Medulla oblongata (tissue), 1 donor: ENCODE measurements around the gene TCF20.

Experiments
- DNase-seq: peaks from one replicate; pipeline ENCODE4 v3.0.0-alpha.2; 2015; ENCODE audit errors: extremely low spot score

The TCF20 gene

DNA sequence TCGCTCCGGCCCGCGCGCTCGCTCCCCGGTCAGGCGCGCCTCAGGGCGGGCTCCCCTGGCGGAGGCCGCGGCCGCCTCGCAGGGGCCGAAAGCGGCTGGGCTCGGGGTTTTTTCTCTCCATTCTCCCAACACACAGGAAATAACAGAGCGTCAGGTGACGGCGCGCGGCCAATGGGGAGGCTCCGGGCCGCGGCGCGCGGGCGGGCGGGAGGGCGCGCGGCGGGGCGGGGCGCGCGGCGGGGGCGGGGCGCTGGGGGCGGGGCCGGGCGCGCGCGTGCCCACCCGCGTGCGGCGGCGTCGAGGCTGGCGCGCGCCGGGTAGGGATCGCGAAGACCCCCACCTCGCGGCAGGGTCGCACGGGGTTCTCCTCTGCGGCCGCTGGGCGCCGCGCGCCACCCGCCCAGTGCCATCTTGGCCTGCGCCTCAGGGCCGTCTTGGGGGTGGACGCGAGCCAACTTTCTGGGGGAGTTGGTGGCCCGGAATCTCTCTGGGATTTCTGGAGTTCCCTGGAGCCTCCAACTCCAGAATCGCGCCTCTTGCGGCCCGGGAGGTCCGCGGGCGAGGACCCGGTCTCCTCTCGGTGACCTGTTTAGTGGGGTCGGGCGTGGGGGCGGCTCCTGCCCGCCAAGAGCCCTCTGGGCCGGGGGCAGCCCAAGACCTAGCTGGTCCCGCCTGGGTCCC, at the start of gene TCF20:
Gene TCF20, minus strand, starts transcription at position 144 of the 681 bp plus-strand sequence. CDS start 55,348 bp downstream, outside the sequence.
- peak; percentile 82 for DNase-seq

DNA sequence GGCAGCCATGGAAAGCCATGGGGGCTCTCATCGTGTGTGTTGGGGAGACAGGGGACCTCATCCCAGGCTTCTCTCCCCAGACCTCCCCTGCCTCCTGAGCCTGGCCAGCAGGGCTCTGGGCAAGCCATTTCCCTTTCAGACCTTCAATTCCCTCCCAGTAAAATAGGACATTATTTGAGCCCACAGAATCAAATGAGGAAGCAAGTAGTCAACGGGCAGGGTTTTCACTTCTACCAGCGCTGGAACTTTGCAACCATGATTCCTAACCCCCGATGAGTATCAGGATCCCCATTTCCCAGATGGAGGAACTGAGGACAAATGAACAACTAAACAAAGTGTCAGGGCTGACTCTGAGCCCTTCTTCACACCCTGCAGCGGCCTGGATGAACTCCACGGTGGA, 48.9 kb upstream of the TCF20 start:
- no peak for DNase-seq

DNA sequence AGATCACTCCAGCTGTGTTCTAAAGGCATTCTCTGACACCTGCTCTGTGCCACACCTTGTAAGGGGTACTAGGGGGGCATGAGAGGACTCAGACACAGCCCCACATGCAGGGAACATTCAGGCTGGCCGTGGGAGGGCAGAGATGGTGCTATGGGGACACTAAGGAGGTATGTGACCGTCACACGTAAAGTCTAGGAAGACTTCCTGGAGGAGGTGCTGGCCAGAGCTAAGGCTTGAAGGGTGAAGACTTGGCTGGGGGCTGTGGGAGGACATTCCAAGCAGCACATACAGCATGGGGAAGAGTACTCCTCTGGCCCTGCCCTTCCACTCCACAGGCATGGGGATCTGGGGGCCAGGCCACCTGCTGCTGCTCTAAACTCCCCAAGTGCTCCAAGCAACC, 48.5 kb upstream of the TCF20 start:
- DNase-seq: no peak

DNA sequence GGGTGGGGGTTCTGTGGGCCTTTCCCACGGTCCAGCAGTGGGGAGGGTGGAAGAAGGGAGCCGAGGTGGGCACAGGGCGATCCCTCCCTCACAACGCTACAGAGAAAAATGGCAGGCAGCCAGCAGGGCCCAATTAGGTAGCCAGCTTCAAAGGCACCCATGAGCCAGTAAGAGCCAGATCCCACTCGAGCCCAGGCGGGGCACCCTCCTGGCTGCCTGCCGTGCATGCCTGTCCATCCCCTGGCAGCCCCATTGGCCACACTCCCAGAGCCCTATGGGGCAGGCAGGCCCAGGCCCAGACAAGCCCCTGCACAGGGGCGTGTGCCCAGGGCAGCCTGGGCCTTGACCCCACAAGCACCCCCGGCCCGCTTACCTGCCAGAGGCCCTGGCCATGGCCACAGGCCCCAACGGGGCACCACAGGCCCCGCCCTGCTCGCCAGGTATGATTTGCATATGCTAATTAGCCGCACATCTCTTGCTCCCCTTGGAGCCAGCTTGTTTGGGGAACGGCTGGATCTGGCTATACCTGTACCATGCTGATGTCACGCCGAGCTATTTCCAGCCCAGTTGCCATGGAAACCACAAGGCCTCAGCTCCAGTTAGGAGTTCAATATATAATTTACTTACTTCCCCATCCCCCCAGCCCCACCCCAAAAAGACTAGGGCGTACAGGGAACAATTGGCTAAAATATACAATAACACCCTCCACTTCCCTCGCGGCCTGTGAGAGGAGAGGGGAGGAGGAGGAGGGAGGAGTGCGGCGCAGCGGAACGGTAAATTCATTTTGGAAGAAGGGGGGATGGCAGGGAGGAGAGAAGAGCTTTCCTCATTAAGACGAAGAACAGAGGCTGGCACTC, 47.5 kb upstream of the TCF20 start:
- no peak for DNase-seq

DNA sequence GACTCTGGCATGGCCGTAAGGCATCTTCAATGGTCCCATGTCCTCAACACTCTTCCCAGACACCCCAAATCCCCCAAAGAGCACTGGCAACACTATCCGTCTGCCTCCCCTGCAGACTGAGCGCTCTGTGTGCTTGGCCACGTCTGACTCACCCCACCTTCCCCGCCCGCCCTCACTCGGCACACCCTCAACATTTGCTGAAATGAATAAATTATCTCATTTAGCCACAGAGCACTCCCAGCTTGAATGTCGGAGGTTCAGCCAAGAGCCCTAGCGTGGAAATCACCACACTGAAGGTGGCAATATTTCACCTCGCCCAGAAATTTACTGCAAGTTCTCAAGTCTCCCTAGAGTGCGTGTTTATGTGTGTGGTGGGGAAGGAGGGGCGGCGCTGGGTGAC, 46.6 kb upstream of the TCF20 start:
- DNase-seq: no peak

DNA sequence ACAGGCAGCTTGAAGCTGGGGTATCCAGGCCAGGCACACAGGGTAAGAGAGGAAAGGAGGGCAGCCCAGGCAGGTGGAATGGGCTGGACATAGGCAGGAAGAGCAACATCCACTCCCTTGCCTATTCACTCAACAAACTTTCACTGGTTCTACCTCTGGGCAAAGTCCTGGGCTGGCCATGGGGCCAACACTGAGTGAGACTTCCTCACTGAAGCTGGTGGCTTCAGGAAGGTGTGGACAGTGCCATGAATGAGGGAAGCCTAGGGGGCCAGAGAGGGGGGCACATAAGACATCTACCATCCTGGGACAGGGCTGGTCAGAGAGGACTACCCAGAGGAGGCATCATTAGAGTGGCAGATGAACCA, 44.9 kb upstream of the TCF20 start:
- no peak for DNase-seq

DNA sequence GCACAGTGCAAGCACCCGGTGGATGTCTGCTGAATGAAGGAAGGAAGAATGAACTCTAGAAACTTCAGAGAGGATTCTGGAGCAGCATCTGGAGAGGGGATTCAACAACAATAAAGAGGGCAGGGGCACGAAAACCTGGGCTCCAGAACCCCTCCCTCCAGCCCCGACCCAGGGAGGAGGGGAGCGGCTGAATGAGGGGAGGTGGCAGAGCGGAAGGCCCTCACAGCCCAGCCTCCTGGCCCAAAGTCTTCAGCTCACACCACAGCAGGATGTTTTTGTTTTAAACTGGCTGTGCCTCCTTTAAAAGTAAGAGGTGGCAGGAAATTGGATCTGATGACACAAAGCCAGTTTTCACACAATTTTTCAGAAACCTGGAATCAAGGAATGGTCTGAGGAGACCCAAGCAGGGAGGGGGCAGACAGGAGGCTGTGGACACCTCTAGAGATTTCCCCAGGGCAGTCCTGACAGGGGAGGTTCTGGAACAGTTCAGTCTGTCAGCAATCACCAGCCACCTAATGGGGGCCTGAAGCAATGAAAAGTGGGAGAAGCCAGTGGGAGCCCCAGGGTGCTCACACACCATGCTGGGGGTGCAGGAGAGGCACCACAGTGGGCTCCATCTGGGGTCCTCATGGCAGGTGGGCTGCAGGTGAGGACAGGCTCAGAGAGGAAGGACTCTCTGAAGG, 44.4 kb upstream of the TCF20 start:
- no peak for DNase-seq

DNA sequence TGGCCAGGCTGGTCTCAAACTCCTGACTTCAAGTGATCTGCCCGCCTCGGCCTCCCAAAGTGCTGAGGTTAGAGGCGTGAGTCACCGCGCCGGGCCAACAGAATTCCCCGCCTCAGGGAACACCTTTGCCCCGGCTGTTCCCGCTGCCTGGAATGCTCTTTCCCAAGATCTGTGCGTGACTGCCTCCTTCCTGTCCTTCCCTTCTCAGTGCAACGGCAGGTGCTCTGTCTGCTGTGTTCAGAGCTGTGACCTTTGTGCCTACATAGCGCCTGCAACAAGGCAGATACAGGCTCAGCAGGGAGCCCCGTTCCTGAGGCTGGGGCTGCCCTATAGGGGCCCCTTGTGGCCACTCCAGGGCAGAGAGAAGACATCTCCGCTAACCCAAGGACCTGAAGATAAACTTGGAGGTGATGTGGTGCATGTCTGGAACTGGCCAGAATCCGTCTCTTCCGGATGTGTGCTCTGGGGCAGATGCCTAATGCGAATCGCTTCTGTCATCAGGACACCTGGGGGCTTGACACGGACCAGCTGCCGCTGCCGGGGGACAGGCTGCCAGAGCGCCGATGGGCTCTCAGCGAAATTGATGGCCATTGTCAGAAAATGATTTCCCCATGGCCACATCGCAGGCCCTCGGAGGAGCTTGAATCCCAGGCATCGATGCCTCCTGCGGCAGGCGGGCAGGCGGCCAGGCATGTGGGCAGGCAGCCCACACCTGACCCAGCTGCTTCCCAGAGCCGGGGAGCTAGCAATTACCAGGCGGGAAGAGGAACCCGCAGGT, 43.5 kb upstream of the TCF20 start:
- peak; percentile 37 for DNase-seq

DNA sequence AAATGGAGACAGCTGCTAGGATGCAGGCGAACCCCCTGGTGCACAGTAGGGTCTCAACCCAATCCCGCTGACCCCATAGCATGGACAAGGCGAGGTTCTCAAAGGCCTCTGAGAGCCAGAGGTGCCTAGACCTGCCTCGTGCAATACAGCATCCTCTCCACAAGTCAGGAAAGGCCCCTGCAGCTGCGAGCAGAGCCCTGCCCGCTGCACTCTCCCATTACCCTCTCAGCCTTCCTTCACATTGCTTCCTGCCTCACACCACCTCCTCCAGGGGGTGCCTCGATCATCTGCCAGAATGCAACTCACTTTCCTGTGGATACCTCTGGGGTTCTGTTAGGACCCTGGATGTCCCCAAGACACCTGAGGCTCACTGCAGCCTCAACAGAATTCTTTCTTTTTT, 42.8 kb upstream of the TCF20 start:
- DNase-seq: no peak

DNA sequence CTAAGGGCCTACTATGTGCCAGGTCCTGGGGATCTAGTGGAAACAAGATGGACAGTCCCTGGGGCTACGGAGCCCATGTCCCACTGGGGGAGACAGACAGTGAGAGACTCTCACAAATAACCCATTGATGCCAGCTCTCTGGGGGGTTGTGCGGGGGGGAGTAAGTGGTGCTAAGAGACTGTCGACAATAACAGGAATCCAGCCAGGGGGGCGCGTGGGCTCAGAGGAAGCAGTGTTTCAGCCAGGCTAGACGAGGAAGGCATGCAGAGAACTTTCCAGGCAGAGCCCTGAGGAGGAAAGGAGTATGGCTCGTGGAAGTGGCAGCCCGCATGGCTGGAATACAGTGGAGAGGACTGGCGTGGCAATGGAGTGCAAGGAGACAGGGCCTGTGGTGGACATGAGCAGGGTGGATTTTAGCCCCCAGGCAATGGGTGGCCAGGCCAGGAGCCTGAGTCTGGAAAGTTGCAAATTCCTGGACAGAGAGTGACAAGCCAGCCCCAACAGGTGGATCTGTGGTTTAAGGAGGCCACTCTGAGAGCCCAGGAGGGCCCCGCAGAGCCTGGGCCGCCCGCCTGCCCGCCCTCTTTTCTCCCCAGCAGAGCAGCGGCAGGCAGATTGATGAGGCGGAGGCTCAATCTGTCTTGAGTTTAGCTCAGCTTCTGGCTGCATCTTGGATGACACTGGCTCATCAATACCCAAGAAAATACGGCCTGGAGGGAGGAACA, 40.0 kb upstream of the TCF20 start:
- peak; percentile 52 for DNase-seq

DNA sequence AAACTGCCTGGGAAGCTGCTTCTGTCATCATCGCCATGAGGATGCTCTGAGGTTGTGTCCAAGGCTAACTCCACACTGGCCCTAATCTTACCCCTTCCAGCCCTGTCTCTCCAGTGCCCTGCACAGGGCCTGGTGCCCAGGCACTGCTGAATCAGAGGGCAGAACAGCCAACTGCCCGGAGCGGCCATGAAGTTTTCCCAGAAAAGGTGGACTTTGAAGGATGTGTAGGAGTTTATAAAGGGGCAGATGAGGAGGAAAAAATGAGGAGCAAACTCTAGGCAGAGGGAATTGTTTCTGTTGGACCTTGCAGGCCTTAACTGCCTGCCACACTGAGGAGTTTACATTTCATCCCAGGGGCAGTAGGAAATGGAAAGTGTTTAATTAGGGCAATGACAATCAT, 39.4 kb upstream of the TCF20 start:
- DNase-seq: no peak

DNA sequence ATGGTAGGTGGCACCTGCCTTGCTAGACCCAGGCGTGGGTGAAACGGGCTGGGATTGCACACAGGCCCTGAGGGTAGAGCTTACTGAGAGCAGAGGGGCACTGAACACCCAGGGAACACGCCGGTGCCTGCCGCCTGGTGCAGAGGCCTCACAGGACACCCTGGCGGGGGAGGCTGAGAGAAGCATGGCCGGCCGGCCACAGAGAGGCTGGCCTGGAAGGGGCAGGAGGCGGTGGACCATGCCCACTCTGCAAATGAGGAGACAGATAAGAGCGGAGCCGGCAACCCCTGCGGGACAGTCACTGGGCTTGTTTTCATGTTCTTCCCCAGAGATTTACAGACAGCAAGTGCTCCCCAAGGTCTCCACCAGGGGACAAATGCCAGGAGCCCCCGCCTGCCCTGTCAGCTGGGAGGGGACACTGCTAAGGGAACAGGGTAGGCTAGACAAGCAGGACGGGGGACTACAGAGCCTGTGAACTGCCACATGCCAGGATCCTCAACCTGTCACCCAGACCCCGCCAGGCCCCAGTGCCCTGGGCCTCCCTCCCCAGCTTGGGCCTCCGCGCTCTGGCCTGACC, 38.5 kb upstream of the TCF20 start:
- no peak for DNase-seq

DNA sequence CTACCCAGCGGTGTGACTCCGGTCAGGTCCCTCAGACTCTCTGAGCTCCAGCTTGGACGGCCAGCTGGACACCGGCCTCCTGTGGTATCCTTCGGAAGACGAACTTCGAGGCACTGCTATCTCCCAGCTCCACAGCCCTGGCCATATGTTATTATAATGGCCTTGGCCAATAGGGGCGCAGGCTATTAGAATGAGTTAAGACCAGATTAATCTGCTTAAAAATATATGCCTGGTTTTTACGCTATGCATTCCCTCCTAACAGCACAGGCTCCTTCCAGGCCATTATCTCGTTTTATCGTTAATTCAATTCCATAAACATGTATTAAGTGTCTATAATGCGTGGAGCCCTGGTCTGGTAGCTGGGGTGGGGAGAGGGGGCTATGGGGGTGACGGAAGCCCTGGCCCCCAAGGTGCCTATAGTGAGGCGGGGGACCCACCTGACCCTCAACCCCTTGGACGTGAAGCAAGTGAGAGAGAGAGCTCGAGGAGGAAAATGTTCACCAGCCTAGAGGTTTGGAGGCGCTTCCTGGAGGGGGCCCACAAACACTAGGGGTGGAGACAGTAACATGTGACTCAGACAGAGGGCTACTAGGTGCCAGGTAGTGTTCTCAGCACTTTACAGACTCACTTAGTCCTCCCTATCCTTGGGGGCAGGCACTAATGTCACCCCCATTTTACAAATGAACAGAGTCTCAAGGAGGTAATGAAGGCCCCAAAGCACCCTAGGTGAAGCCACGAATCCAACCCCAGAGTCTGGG, 37.5 kb upstream of the TCF20 start:
- no peak for DNase-seq

DNA sequence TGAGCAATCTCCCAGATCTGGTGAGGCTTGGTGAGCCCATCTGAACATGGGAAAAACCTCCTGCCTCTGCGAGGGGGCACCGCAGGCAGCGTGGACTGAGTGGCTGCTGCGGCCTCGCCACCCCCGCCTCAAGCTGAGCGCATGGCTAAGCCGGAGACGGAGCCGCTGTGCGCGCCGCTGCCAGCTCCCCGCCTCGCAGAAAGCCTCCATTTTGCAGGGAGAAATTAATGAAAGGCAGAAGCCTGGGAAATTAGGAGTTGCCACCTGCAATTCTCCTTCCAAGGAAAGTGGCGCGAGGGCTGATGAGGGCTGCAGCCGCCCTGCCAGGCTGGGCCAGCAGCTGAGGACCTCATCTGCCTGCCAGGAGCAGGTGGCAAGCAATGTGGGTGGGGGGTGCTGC, 35.6 kb upstream of the TCF20 start:
- no peak for DNase-seq

DNA sequence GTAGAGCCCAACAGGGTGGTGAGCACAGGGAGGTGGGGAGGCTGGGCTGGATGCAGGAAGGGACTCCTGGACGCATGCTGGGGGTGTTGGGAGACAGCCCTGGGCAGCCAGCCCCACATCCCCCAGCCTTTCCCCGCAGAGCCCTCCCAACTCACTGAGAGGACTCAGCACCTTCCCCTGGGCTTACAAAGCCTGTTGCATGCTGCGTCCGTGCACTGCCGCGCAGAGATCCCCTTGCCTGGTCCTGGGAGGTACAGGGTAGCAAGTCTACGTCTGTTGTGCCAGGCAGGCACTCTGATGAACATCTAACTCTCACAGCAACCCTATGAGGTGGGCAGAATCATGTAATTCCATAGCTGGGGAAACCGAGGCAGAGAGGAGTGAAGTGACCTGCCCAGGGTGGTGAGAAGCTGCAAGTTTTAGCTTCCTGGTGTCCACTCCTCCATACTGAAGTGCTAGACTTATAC, 33.9 kb upstream of the TCF20 start:
- no peak for DNase-seq

DNA sequence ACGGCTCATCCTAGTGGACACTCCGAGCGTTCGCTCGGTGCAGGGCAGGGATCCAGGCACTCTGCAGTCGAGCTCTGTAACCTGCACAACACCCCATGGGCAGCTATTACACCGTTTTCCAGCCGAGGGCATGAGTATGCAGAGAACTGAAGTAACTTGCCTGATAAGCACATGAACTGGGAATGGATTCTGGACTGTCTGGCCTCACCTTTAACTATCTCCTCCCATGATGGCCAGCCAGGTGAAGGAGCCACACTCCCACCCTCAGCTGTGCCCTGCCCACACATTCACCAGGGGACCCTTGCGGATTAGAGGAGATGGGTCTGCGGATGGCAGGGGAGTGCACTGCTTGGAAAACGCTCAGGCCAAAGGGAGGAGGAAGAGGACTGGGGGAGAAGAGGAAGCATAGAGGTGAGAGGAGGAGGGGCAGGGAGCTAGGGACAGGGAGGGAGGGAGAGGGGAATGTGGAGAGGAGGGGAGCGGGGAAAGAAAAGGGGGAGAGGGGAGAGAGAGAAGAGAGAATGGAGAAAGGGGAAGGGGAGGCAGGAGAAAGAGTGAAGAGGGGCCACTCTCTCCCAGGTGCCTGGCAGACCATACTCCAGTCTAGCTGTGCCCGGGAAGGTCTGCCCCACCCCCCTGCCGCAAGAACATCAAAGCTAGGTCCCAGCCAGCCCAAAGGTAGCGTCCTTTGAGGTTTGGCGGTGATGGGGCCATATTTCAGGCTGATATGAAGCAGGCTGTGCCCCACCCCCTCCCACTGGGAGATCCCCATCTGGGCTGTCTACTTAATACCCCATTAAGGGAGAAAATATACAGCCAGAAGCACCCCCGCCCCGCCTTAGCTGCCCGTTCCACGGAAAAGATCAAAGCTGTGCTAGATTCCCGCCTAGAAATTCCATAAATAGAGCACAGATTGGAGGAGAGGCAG, 33.2 kb upstream of the TCF20 start:
- DNase-seq: no peak

DNA sequence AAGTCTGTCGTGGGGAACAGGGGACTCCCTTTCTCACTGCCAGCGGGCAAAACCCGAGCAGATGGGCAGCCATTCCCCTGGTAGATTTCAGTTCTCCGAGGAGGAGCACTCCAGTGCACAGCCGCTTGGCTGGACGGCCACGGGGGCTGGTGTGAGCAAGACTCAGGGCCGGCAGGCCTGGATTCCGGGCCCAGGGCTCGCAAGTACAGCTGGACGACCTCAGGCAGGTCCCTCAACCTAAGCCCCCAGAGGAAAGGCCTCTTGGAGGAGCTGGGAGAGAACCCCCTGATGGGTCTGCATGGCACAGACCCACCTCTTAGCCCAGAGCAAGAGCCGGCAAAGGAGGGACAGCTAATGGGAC, 31.3 kb upstream of the TCF20 start:
- DNase-seq: no peak

DNA sequence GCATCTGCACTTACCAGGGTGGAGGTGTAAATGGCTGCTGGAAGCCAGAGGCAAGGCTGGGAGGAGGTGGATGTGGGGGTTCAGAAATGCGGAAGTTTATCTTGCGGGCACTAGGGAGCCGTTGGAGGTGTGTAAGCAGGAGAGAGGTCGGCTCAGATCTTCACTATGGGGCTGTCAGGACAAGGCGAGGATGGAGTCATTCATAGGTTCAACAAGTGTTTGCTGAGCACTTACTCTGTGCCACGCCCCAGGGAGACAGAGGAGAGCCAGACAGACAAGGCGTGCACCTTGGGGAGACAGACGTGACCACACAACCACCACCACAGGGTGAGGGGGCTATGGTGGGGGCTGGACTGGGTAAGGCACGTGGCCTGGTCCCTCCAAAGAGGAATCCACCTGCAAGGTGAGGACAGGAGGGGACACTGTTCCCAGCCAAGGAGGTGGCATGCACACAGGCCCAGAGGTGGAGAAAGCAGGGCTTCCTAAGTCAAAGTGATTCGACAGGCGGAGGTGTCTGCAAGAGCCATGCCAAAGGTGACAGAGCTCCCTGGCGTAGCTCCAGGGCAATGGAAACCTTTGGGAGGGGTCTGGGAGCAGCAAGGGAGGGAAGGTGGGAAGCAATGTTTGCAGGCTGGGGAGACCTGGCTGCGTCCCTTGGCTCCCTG, 30.8 kb upstream of the TCF20 start:
- no peak for DNase-seq
